Measurements from ENCODE around the gene GABPB1.

- no peak for TF ChIP-seq CTCF (conservative IDR thresholded peaks at IDR 0.05; ENCODE audit: low read depth, low read length)
- TF ChIP-seq EZH2 (IDR thresholded peaks at IDR 0.05; ENCODE audit: low read length, unreplicated experiment) = no peak
Measured at GRCh38 chr15:50365570-50365969, 10.6 kb upstream of the GABPB1 start.

Data from PC-3 (cell line).